Natural killer cell treated with Interleukin-12 subunit alpha and Interleukin-12 subunit beta and Interleukin-15 and Interleukin-18, amount 100 ng/mL, for 72 hours (primary cell): ENCODE results near the gene ARHGEF4. TPM values are rescaled to one million over a fixed set of nuclear protein-coding genes. Genes with fewer than 3 reads are reported as not detected.

ENCODE experiments used
- ATAC-seq, 2 donors: fragments of 150-1000 bp; cut with Tn5 transposase in 1 of 2; sonication (Bioruptor Pico), chemical (Tn5 transposase) in 1 of 2; 2 replicates each; pipeline ENCODE4 v1.10.0; 2021
- DNase-seq: peaks from one replicate; pipeline ENCODE4 v3.0.0; 2022; ENCODE audit warnings: low spot score
- H3K27ac Mint-ChIP-seq, 2 donors: 1 replicate in 1 of 2; 2 replicates in 1 of 2; pipeline ENCODE4 v1.8.0; 2022; ENCODE audit warnings: mixed read lengths in 2 of 2, mild to moderate bottlenecking in 1 of 2, moderate library complexity in 1 of 2
- H3K27me3 Mint-ChIP-seq, 2 donors: 1 replicate in 1 of 2; 2 replicates in 1 of 2; pipeline ENCODE4 v1.8.0; 2022; ENCODE audit warnings: mixed read lengths in 2 of 2
- H3K36me3 Mint-ChIP-seq: one replicate; pipeline ENCODE4 v1.8.0; 2022; ENCODE audit warnings: mixed read lengths
- H3K4me1 Mint-ChIP-seq, 2 donors: 1 replicate in 1 of 2; 2 replicates in 1 of 2; pipeline ENCODE4 v1.8.0; 2022; ENCODE audit warnings: low read depth in 2 of 2, mixed read lengths in 2 of 2, mild to moderate bottlenecking in 1 of 2
- H3K4me3 Mint-ChIP-seq: one replicate; pipeline ENCODE4 v1.8.0; 2022; ENCODE audit warnings: mixed read lengths
- H3K9me3 Mint-ChIP-seq: 2 replicates; pipeline ENCODE4 v1.8.0; 2022; ENCODE audit warnings: mixed read lengths
- total RNA-seq, 2 donors: library from RNA; stranded (reverse); gene quantifications; one replicate each; pipeline ENCODE4 v1.2.3, GENCODE V29; 2022

Gene ARHGEF4
- total RNA-seq, 2 donors from 2014 or later = not detected

GRCh38 chr2:130823171-130823885 lies 13.4 kb upstream of the ARHGEF4 start:
- ATAC-seq (no peak), DNase-seq (no peak)
- Mint-ChIP-seq H3K4me1 (peaks cover 9 to 16% of the 10 kb centered on the region in 2 donors), H3K36me3 (no peaks in the 10 kb centered on the region), H3K9me3 (no peaks in the 10 kb centered on the region), H3K4me3 (no peak overlapping the region), H3K27me3 (peaks cover 0 to 5% of the 10 kb centered on the region in 2 donors), H3K27ac (peak overlapping the region; percentile 82 to 96)

GRCh38 chr2:130823886-130824491 lies 12.7 kb upstream of the ARHGEF4 start:
- Mint-ChIP-seq H3K4me3 (peak overlapping the region; percentile 71), H3K27me3 (no peaks in the 10 kb centered on the region), H3K4me1 (peaks cover 9 to 12% of the 10 kb centered on the region in 2 donors), H3K36me3 (no peaks in the 10 kb centered on the region), H3K27ac (peak overlapping the region; percentile 82 to 96), H3K9me3 (no peaks in the 10 kb centered on the region)
- no peak for DNase-seq
- peak; percentile 2 to 37 for ATAC-seq

- no peaks in the 10 kb centered on the region for H3K9me3 Mint-ChIP-seq
- no peaks in the 10 kb centered on the region for H3K27me3 Mint-ChIP-seq
- ATAC-seq (peak; percentile 90 to 92), DNase-seq (peak; percentile 82)
- H3K27ac Mint-ChIP-seq = peak overlapping the region; percentile 82 to 96
- peak overlapping the region; percentile 71 for H3K4me3 Mint-ChIP-seq
- H3K36me3 Mint-ChIP-seq = no peaks in the 10 kb centered on the region
- peaks cover 9 to 12% of the 10 kb centered on the region in 2 donors for H3K4me1 Mint-ChIP-seq
These were observed 12.1 kb upstream of the ARHGEF4 start for GRCh38 chr2:130824492-130825061.

GRCh38 chr2:130825231-130825965 lies 11.3 kb upstream of the ARHGEF4 start:
- H3K27me3 Mint-ChIP-seq = no peaks in the 10 kb centered on the region
- DNase-seq = no peak
- H3K4me1 Mint-ChIP-seq = peaks cover 9 to 12% of the 10 kb centered on the region in 2 donors
- no peak overlapping the region for H3K27ac Mint-ChIP-seq
- no peaks in the 10 kb centered on the region for H3K36me3 Mint-ChIP-seq
- no peak overlapping the region for H3K4me3 Mint-ChIP-seq
- ATAC-seq = no peak
- no peaks in the 10 kb centered on the region for H3K9me3 Mint-ChIP-seq

- Mint-ChIP-seq H3K27me3 (no peaks in the 10 kb centered on the region), H3K9me3 (no peaks in the 10 kb centered on the region), H3K4me3 (no peak overlapping the region), H3K36me3 (no peaks in the 10 kb centered on the region), H3K4me1 (peaks cover 9 to 12% of the 10 kb centered on the region in 2 donors), H3K27ac (no peak overlapping the region)
- ATAC-seq (no peak), DNase-seq (no peak)
These were observed 10.8 kb upstream of the ARHGEF4 start for GRCh38 chr2:130825966-130826253.

GRCh38 chr2:130826419-130826818 lies 10.3 kb upstream of the ARHGEF4 start:
- Mint-ChIP-seq H3K27ac (no peak overlapping the region), H3K4me3 (no peak overlapping the region), H3K27me3 (no peaks in the 10 kb centered on the region), H3K36me3 (no peaks in the 10 kb centered on the region), H3K4me1 (peaks cover 9 to 12% of the 10 kb centered on the region in 2 donors), H3K9me3 (no peaks in the 10 kb centered on the region)
- ATAC-seq (no peak), DNase-seq (no peak)

GRCh38 chr2:130826821-130827501 lies 9.8 kb upstream of the ARHGEF4 start:
- peaks cover 9 to 12% of the 10 kb centered on the region in 2 donors for H3K4me1 Mint-ChIP-seq
- peak overlapping the region in 1 of 2 donors; percentile 41 for H3K27ac Mint-ChIP-seq
- ATAC-seq (no peak), DNase-seq (no peak)
- H3K4me3 Mint-ChIP-seq = no peak overlapping the region
- H3K36me3 Mint-ChIP-seq = no peaks in the 10 kb centered on the region
- H3K9me3 Mint-ChIP-seq = no peaks in the 10 kb centered on the region
- no peaks in the 10 kb centered on the region for H3K27me3 Mint-ChIP-seq

- no peaks in the 10 kb centered on the region for H3K9me3 Mint-ChIP-seq
- H3K27me3 Mint-ChIP-seq = peaks cover 4% of the 10 kb centered on the region in 2 donors
- DNase-seq (no peak), ATAC-seq (no peak)
- H3K36me3 Mint-ChIP-seq = no peaks in the 10 kb centered on the region
- no peak overlapping the region for H3K4me3 Mint-ChIP-seq
- peaks cover 12% of the 10 kb centered on the region in 2 donors for H3K4me1 Mint-ChIP-seq
- H3K27ac Mint-ChIP-seq = peak overlapping the region in 1 of 2 donors; percentile 41
These were observed 9.0 kb upstream of the ARHGEF4 start for GRCh38 chr2:130827502-130828251.

GRCh38 chr2:130828461-130828860 lies 8.3 kb upstream of the ARHGEF4 start:
- Mint-ChIP-seq H3K4me3 (no peak overlapping the region), H3K36me3 (no peaks in the 10 kb centered on the region), H3K4me1 (peaks cover 12% of the 10 kb centered on the region in 2 donors), H3K27me3 (peaks cover 4 to 12% of the 10 kb centered on the region in 2 donors), H3K9me3 (no peaks in the 10 kb centered on the region), H3K27ac (no peak overlapping the region)
- ATAC-seq = no peak
- DNase-seq = no peak

- Mint-ChIP-seq H3K27ac (no peak overlapping the region), H3K4me3 (no peak overlapping the region), H3K27me3 (peaks cover 4 to 12% of the 10 kb centered on the region in 2 donors), H3K36me3 (no peaks in the 10 kb centered on the region), H3K9me3 (no peaks in the 10 kb centered on the region), H3K4me1 (peaks cover 8 to 9% of the 10 kb centered on the region in 2 donors)
- ATAC-seq (no peak), DNase-seq (no peak)
These were observed 7.7 kb upstream of the ARHGEF4 start for GRCh38 chr2:130829015-130829414.

GRCh38 chr2:130830538-130830937 lies 6.2 kb upstream of the ARHGEF4 start:
- Mint-ChIP-seq H3K4me3 (no peak overlapping the region), H3K27ac (peak overlapping the region in 1 of 2 donors; percentile 45), H3K36me3 (no peaks in the 10 kb centered on the region), H3K4me1 (peaks cover 0 to 3% of the 10 kb centered on the region in 2 donors), H3K27me3 (peaks cover 7 to 19% of the 10 kb centered on the region in 2 donors), H3K9me3 (no peaks in the 10 kb centered on the region)
- no peak for DNase-seq
- no peak for ATAC-seq

- peaks cover 7 to 19% of the 10 kb centered on the region in 2 donors for H3K27me3 Mint-ChIP-seq
- no peaks in the 10 kb centered on the region for H3K36me3 Mint-ChIP-seq
- H3K9me3 Mint-ChIP-seq = no peaks in the 10 kb centered on the region
- peak; percentile 37 for DNase-seq
- peaks cover 0 to 3% of the 10 kb centered on the region in 2 donors for H3K4me1 Mint-ChIP-seq
- ATAC-seq = no peak
- H3K4me3 Mint-ChIP-seq = no peak overlapping the region
- H3K27ac Mint-ChIP-seq = no peak overlapping the region
These were observed 5.4 kb upstream of the ARHGEF4 start for GRCh38 chr2:130831356-130831755.
